Liver (tissue), 3 donors: ENCODE data around the gene BEST1.
A peak's percentile ranks its signal among the peaks of the same experiment; 100 is the strongest.

Source experiments
- CTCF ChIP-seq: fragments of 150-350 bp; IDR thresholded peaks from 2 replicates; pipeline ENCODE4 v1.5.1; 2017; ENCODE audit warnings: improper control_type of control experiment, low read depth, low read length; ENCODE audit not compliant: missing input control
- JUND ChIP-seq, 2 donors: IDR thresholded peaks; 2 replicates each; pipeline ENCODE4 v1.6.1; 2016; ENCODE audit warnings: antibody characterized with exemption in 2 of 2
- RXRA ChIP-seq, 2 donors: IDR thresholded peaks; 2 replicates each; pipeline ENCODE4 v1.6.1; 2017 to 2018; ENCODE audit warnings: antibody characterized with exemption in 2 of 2, mild to moderate bottlenecking in 1 of 2
- donor health status: healthy.
- donor health status: healthy.

DNA sequence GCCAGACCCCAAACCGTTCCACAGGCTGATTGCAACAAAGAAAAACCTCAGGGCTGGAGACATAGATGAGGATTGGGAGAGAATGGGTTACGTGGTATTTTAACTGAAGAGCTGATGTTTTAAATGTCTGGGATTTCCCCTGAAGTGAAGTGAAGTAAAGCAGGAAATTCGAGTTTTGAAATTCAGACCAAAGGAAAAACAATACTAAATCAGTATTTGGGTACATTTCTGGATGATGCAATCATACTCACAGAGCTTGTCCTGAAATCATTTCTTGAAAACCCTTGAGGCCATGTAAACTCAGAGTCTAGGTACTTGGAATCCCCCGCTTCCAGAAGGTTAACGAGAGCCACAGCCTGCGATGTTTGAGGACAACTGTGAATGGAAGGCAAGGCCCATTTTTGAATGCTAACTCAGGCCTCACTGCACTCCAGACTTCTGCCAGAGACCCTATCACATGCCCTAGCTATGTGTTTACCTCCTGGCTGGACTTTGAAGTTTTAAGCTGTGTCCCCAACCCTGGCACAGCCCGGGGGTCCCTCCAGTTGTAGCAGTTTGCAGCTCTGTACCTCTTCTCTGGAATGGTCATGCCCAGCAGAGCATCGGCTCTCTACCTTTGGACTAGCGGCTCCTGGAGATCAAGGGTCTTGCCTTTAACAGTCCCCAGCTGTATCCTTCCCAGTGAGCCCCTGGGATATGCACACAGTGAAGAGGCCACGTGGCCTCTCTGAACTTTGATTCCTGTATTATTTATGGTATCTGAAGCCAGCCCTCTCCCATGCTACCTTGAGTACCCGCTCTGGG, 22.7 kb downstream of the BEST1 start:
- TF ChIP-seq CTCF, result no peak
- peak; percentile 62 to 68 for TF ChIP-seq RXRA (IDR thresholded peaks at IDR 0.05)
- TF ChIP-seq JUND (IDR thresholded peaks at IDR 0.05), result peak; percentile 34 to 39
